GM12891 (cell line): ENCODE measurements around the gene TMEM117.

Experiments used
- POLR2A ChIP-seq: IDR thresholded peaks from 2 replicates; pipeline ENCODE4 v1.6.1; 2011; ENCODE audit warnings: low read depth, low read length, control low read depth
- POLR2AphosphoS5 ChIP-seq: IDR thresholded peaks from 2 replicates; pipeline ENCODE4 v1.6.1; 2011; ENCODE audit warnings: low read depth, low read length, control low read depth
- POU2F2 ChIP-seq: IDR thresholded peaks from 2 replicates; pipeline ENCODE4 v1.6.1; 2011; ENCODE audit warnings: low read depth, mild to moderate bottlenecking, control low read depth, low read length, moderate library complexity
- SPI1 ChIP-seq: IDR thresholded peaks from 2 replicates; pipeline ENCODE4 v1.6.1; 2011; ENCODE audit warnings: low read depth, low read length, control low read depth
- TAF1 ChIP-seq: IDR thresholded peaks from 2 replicates; pipeline ENCODE4 v1.6.1; 2011; ENCODE audit warnings: low read depth, low read length, control low read depth

- TF ChIP-seq POLR2A = no peak
- peak; percentile 73 for TF ChIP-seq SPI1
- no peak for TF ChIP-seq POLR2AphosphoS5
- TF ChIP-seq TAF1 = no peak
- TF ChIP-seq POU2F2 = no peak
Measured at GRCh38 chr12:44184499-44185206, 348.8 kb downstream of the TMEM117 start.
